ENCODE results near the gene XXYLT1. TPM values are rescaled to one million over a fixed set of nuclear protein-coding genes. Genes with fewer than 3 reads are reported as not detected.
"Not testable (repeated sequence)": the region's sequence is repeated elsewhere in the genome, so short reads cannot be mapped to it uniquely, and the experiment has no call there.

The XXYLT1 gene
- total RNA-seq, 1 experiment from 2014 or later, result 29.4 TPM

DNA sequence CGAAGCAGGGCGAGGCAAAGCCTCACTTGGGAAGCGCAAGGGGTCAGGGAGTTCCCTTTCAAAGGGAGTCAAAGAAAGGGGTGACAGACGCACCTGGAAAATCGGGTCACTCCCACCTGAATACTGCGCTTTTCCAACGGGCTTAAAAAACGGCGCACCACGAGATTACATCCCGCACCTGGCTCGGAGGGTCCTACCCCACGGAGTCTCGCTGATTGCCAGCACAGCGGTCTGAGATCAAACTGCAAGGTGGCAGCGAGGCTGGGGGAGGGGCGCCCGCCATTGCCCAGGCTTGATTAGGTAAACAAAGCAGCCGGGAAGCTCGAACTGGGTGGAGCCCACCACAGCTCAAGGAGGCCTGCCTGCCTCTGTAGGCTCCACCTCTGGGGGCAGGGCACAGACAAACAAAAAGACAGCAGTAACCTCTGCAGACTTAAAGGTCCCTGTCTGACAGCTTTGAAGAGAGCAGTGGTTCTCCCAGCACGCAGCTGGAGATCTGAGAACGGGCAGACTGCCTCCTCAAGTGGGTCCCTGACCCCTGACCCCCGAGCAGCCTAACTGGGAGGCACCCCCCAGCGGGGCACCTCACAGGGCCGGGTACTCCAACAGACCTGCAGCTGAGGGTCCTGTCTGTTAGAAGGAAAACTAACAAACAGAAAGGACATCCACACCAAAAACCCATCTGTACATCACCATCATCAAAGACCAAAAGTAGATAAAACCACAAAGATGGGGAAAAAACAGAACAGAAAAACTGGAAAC is 182.9 kb downstream of the XXYLT1 start:
- DNase-seq (ENCODE audit: low read depth); in situ Hi-C loops (cut with HindIII; ENCODE audit: low pct_unique_long_range_greater_than_20kb, low sequenced_read_pairs): not testable (repeated sequence)

GRCh38 chr3:195087328-195087727 is 183.6 kb downstream of the XXYLT1 start:
- in situ Hi-C loops (cut with HindIII; ENCODE audit: low pct_unique_long_range_greater_than_20kb, low sequenced_read_pairs), result no loop called here
- DNase-seq (ENCODE audit: low read depth), result no peak

DNA sequence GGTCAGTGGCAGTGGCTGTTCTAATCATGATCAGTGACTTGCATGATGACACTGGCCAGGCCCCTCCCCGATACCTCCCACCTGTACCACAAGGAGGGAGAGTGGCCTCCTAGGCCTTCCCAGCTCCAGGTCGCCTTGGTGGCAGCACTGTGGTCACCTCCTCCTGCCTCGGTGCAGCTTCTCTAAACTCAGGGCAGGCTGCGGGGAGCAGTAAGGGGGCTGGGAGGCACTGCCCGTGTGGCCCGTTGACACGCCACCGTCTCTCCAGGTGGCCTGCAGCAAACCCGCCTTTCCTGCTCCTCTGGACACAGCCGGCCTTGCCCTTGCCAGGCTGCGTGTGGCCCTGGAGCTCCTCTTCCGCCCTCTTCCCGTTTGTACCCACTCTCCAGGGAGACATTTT is 184.1 kb downstream of the XXYLT1 start:
- no peak for DNase-seq (ENCODE audit: low read depth)
- in situ Hi-C loops (cut with HindIII; ENCODE audit: low pct_unique_long_range_greater_than_20kb, low sequenced_read_pairs), result no loop called here

- no peak for DNase-seq (ENCODE audit: low read depth)
- in situ Hi-C loops (cut with HindIII; ENCODE audit: low pct_unique_long_range_greater_than_20kb, low sequenced_read_pairs), result no loop called here
These were observed 184.6 kb downstream of the XXYLT1 start for GRCh38 chr3:195086341-195086740.

GRCh38 chr3:195085356-195086130 is 185.4 kb downstream of the XXYLT1 start:
- in situ Hi-C loops (cut with HindIII; ENCODE audit: low pct_unique_long_range_greater_than_20kb, low sequenced_read_pairs), result no loop called here

GRCh38 chr3:195084746-195085145 is 186.2 kb downstream of the XXYLT1 start:
- in situ Hi-C loops (cut with HindIII; ENCODE audit: low pct_unique_long_range_greater_than_20kb, low sequenced_read_pairs), result no loop called here

More at GRCh38 chr3:195085356-195086130, 185.4 kb downstream of the XXYLT1 start:
- DNase-seq (ENCODE audit: low read depth), result no peak

DNA sequence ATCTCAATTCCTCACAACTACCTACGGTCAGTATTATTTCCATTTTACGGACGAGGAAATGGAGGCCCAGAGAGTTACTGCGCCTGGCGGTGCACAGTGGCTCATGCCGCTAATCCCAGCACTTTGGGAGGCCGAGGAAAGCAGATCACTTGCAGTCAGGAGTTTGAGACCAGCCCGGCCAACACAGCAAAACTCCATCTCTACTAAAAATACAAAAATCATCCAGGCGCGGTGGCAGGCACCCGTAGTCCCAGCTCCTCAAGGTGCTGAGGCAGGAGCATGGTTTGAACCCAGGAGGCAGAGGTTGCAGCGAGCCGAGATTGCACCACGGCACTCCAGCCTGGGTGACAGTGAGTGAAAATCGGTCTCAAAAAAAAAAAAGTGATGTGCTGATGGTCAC is 187.3 kb downstream of the XXYLT1 start:
- no peak for DNase-seq (ENCODE audit: low read depth)
- in situ Hi-C loops (cut with HindIII; ENCODE audit: low pct_unique_long_range_greater_than_20kb, low sequenced_read_pairs), result no loop called here

More at GRCh38 chr3:195084746-195085145, 186.2 kb downstream of the XXYLT1 start:
- DNase-seq (ENCODE audit: low read depth), result no peak

DNA sequence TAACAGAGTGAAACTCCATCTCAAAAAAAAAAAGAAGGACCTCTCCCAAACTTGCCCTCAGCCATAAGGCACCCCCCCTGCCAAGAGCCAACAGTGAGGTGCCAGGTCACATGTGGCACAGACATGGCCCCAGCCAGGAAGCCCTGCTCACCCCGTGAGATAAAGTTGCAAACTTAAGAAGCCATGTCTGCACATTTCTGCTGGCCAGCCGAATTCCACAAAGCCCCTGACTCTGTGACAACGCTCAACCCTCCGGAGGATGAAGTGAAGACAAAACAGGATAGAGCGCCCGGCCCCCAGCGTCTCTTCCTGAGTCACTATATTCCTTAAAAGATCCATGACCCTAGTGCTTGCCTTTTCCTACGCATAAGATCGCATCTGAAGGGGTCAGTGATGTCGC is 188.1 kb downstream of the XXYLT1 start:
- DNase-seq (ENCODE audit: low read depth), result no peak
- in situ Hi-C loops (cut with HindIII; ENCODE audit: low pct_unique_long_range_greater_than_20kb, low sequenced_read_pairs), result no loop called here

DNA sequence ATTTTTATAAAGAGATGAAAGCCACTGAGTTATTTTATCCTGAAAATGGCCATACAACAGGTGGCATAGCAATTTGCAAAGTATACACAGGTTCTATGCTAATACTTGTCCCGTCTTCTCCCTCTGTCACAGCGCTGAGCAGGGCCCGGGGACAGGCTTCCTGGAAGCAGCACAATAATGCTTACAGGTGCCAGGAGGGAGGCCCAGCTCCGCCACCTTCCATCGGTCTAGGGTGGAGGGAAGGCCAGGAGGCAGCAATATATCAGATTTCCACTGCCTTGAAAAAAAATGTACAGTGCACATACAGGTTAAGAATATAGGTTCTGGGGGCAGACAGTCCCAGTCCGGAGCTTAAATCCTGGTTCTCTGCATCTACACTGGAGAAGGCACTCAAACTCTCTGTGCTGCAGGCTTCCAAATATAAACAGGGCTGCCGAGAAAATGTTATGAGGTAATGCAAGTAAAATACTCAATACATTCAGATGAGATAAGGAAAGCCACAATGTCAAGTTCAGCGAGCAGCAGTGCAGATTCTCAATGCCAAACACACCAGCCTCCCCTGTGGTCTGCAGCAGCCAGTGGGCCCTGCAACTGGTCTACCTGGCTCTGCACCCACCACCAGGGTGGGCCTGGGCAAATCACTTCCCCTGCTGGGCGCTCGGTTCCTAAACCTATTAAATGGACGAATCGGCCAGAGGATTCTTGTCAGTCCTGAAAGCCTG is 189.6 kb downstream of the XXYLT1 start:
- DNase-seq (ENCODE audit: low read depth), result no peak
- in situ Hi-C loops (cut with HindIII; ENCODE audit: low pct_unique_long_range_greater_than_20kb, low sequenced_read_pairs), result no loop called here

- in situ Hi-C loops (cut with HindIII; ENCODE audit: low pct_unique_long_range_greater_than_20kb, low sequenced_read_pairs), result no loop called here
- DNase-seq (ENCODE audit: low read depth), result peak; percentile 77
These were observed 190.3 kb downstream of the XXYLT1 start for GRCh38 chr3:195080571-195081151.

- in situ Hi-C loops (cut with HindIII; ENCODE audit: low pct_unique_long_range_greater_than_20kb, low sequenced_read_pairs), result no loop called here
- no peak for DNase-seq (ENCODE audit: low read depth)
These were observed 190.8 kb downstream of the XXYLT1 start for GRCh38 chr3:195080125-195080524.

GRCh38 chr3:195079636-195080035 is 191.3 kb downstream of the XXYLT1 start:
- in situ Hi-C loops (cut with HindIII; ENCODE audit: low pct_unique_long_range_greater_than_20kb, low sequenced_read_pairs), result no loop called here
- no peak for DNase-seq (ENCODE audit: low read depth)

DNA sequence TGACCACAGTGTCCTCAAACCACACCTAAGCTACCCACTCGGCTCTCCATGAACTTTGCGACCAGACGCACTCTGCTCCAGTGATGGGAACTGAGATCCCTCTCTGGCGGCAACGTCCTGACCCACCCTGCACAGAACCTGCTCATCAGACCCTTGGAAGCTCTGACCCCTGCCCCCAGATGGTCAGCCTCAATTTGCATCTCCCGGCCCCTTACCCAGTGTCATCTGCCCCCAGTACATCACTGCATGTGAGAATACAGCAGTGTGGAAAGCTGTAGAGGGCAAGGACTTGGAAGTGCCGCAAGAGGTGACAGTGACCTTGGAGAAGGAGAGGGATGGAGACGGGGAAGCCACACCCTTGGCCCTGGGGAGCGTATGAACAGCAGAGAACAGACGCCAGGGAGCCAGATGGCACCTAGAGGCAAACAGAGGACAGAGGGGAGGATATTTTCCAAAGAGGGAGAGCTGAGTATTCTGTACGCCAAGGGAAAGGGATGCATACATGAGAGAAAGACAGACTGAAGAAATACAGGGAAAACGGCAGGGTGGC is 192.0 kb downstream of the XXYLT1 start:
- DNase-seq (ENCODE audit: low read depth), result no peak
- in situ Hi-C loops (cut with HindIII; ENCODE audit: low pct_unique_long_range_greater_than_20kb, low sequenced_read_pairs), result no loop called here

DNA sequence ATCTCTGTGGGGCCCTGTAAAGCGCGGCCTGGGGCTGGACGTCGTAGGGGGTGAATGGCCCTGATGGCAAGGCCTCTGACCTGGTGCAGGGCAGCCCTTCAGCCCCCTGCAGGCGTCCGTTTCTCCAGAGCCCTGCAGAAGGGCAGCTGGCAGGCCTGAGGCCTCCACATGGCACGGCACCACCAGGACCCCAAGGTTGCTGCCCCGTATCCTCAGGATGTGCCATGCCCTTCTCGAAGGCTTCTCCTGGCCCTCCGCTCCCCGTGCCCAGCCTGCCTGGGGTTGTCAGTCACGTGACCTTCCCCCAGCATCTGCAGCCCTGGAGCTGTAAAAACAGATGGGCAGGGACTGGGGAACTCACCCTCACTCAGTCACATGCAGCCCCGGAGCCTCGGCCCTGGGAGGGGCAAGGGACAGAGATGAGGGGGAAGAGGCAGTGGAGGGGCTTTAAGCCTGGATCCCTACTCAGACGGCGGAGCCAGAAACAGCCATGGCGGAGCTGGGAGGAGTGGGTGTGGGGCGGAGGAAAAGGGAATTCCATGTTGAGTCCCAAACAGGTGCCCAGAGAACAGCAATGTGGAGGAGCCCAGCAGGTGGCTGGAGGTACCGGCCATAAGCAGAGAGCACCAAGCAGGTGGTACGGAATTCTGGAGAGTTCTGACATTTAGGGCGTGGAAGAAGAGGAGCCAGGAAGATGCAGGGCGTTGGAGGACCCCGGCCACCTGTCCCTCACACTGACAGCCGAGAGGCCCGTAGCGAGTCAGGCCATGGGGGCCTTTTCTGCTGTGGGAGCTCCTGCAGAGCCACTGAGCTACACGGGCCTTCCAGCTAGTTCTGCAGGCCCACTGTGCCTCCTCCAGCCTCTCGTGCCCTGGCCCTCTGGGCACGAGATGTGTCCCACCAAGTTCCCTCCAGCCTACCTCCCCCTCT is 193.1 kb downstream of the XXYLT1 start:
- in situ Hi-C loops (cut with HindIII; ENCODE audit: low pct_unique_long_range_greater_than_20kb, low sequenced_read_pairs), result no loop called here
- no peak for DNase-seq (ENCODE audit: low read depth)

- in situ Hi-C loops (cut with HindIII; ENCODE audit: low pct_unique_long_range_greater_than_20kb, low sequenced_read_pairs), result no loop called here
- DNase-seq (ENCODE audit: low read depth), result no peak
These were observed 193.9 kb downstream of the XXYLT1 start for GRCh38 chr3:195076981-195077610.

DNA sequence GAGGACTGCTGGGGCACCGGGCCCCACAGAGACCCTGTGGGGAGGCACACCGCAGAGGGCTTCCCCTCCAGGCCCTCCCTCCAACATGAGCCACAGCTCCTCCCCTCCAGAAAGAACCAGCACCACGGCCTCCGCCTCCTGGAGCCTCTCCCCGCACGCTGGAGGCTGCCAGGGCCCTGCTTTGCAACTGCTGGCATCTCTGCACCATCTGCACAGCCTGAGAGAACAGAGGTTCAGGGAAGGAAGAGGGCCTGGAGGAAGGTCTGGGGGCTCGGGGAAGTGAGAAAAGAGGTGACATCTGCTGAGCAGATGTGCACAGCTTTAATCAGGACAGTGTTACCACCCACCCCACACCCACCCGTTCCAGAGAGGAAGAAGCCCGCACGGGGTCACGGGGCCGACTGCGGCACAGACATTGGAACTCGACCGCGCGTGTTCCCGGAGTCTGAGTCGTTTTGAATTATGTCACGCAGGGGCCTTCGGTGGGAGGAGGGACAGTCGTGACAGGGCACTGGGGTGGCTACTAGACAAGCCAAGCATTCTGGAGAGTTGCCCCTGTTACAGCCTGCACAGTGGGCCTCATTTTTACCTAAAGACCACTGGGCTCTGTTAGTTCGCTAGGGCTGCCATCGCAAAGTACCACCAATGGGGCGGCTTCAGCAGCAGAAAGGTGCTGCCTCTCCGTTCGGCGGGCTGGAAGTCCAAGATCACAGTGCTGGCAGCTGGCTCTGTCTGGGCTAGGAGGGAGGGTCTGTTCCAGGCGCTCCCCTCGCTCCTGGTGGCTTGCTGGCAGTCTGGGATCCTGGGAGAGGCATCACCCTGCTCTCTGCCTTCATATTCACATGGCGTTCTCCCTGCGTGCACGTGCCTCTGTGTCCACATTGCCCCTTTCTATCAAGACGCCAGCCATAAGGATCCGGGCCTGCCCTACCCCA is 194.8 kb downstream of the XXYLT1 start:
- in situ Hi-C loops (cut with HindIII; ENCODE audit: low pct_unique_long_range_greater_than_20kb, low sequenced_read_pairs), result no loop called here
- no peak for DNase-seq (ENCODE audit: low read depth)
